DND-41 (cell line): ENCODE data around the gene SPAM1.

Source experiments
- EZH2 ChIP-seq: IDR thresholded peaks from 3 replicates; pipeline ENCODE4 v1.6.1; 2012; ENCODE audit warnings: borderline replicate concordance, low read depth, mild to moderate bottlenecking, moderate library complexity, low read length, inconsistent platforms; ENCODE audit not compliant: severe bottlenecking
- TF ChIP-seq, protein P1 (sequence below): IDR thresholded peaks from 2 replicates; pipeline ENCODE4 v1.5.1; 2012; ENCODE audit warnings: borderline replicate concordance, low read length, moderate library complexity, mild to moderate bottlenecking; ENCODE audit not compliant: poor library complexity, severe bottlenecking; ENCODE audit errors: extremely low read depth

DNA sequence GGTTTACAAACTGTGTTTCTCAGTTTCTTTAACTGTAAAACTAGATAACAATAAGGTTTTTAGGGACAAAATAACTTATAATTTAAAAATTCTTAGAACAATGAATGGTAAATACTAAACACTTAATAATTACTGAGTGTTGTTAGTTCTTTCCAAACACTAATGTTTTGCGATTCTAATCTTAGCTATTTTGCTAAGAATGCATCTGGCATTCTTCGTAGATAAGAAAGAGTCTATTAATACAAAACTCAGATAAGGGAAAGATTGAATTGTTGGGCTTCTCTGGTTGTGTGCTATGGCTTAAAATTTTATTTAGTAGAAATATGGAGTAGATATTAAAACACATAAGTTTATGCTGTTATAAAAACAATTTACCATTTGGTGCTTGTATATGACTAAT, 62.4 kb downstream of the SPAM1 start:
- TF ChIP-seq, protein P1, sequence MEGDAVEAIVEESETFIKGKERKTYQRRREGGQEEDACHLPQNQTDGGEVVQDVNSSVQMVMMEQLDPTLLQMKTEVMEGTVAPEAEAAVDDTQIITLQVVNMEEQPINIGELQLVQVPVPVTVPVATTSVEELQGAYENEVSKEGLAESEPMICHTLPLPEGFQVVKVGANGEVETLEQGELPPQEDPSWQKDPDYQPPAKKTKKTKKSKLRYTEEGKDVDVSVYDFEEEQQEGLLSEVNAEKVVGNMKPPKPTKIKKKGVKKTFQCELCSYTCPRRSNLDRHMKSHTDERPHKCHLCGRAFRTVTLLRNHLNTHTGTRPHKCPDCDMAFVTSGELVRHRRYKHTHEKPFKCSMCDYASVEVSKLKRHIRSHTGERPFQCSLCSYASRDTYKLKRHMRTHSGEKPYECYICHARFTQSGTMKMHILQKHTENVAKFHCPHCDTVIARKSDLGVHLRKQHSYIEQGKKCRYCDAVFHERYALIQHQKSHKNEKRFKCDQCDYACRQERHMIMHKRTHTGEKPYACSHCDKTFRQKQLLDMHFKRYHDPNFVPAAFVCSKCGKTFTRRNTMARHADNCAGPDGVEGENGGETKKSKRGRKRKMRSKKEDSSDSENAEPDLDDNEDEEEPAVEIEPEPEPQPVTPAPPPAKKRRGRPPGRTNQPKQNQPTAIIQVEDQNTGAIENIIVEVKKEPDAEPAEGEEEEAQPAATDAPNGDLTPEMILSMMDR, result no peak
- no peak for TF ChIP-seq EZH2
